Gastrocnemius medialis (tissue), 4 donors: ENCODE data around the gene CBX1.

Experiments
- POLR2A ChIP-seq, 2 donors: fragments of 450-650 bp; IDR thresholded peaks; one replicate each; pipeline ENCODE4 v1.6.1; 2017; ENCODE audit warnings: antibody characterized with exemption in 2 of 2, mild to moderate bottlenecking in 2 of 2, moderate library complexity in 2 of 2
- TF ChIP-seq, protein P1 (sequence below), 5 experiments: fragments of 450-650 bp in 3 of 5; fragments of 200-600 bp in 2 of 5; sonication (generic) in 2 of 5; IDR thresholded peaks in 4 of 5; conservative IDR thresholded peaks in 1 of 5; 1 replicate in 4 of 5; 2 replicates in 1 of 5; pipeline ENCODE4 v1.5.1; 2016 to 2019; ENCODE audit warnings: antibody characterized with exemption in 5 of 5, mild to moderate bottlenecking in 3 of 5, moderate library complexity in 3 of 5

- no peak for TF ChIP-seq POLR2A (IDR thresholded peaks at IDR 0.05)
- TF ChIP-seq, protein P1, sequence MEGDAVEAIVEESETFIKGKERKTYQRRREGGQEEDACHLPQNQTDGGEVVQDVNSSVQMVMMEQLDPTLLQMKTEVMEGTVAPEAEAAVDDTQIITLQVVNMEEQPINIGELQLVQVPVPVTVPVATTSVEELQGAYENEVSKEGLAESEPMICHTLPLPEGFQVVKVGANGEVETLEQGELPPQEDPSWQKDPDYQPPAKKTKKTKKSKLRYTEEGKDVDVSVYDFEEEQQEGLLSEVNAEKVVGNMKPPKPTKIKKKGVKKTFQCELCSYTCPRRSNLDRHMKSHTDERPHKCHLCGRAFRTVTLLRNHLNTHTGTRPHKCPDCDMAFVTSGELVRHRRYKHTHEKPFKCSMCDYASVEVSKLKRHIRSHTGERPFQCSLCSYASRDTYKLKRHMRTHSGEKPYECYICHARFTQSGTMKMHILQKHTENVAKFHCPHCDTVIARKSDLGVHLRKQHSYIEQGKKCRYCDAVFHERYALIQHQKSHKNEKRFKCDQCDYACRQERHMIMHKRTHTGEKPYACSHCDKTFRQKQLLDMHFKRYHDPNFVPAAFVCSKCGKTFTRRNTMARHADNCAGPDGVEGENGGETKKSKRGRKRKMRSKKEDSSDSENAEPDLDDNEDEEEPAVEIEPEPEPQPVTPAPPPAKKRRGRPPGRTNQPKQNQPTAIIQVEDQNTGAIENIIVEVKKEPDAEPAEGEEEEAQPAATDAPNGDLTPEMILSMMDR (IDR thresholded peaks at IDR 0.05 in 4 of 5, conservative IDR thresholded peaks at IDR 0.05 in 1 of 5), result no peak
These were observed 19.4 kb downstream of the CBX1 start for GRCh38 chr17:48081858-48082257.
